Activated CD4-positive, alpha-beta T cell treated with anti-CD3 and anti-CD28 coated beads for 4 hours (primary cell): ENCODE measurements around the gene CHMP4B.

Experiments
- DNase-seq, 2 donors: peaks; one replicate each; pipeline ENCODE4 v3.0.0-alpha.2; 2020

Gene CHMP4B

GRCh38 chr20:33822423-33822822, 11.3 kb downstream of the CHMP4B start:
- no peak for DNase-seq

- no peak for DNase-seq
Measured at GRCh38 chr20:33822991-33823390, 11.8 kb downstream of the CHMP4B start.

DNA sequence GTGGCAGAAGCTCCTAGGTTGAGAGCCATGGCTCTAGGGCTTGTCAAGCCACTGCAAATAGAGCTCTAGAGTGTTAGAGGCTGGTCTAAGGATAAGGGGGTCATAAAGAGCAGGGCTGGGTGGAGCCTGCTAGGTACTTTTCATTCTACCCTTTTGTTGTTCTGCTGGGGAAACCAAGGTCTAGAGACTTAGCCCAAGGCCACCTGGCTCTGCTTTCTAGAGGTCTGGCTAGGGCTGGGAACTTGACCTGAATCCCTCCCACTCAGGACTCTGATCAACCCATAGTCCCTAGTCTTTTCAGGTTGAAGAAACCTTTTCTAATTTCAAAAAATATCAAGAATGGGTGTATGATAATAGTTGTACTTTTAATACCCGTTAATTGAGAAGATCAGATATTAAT, 13.7 kb downstream of the CHMP4B start:
- no peak for DNase-seq

DNA sequence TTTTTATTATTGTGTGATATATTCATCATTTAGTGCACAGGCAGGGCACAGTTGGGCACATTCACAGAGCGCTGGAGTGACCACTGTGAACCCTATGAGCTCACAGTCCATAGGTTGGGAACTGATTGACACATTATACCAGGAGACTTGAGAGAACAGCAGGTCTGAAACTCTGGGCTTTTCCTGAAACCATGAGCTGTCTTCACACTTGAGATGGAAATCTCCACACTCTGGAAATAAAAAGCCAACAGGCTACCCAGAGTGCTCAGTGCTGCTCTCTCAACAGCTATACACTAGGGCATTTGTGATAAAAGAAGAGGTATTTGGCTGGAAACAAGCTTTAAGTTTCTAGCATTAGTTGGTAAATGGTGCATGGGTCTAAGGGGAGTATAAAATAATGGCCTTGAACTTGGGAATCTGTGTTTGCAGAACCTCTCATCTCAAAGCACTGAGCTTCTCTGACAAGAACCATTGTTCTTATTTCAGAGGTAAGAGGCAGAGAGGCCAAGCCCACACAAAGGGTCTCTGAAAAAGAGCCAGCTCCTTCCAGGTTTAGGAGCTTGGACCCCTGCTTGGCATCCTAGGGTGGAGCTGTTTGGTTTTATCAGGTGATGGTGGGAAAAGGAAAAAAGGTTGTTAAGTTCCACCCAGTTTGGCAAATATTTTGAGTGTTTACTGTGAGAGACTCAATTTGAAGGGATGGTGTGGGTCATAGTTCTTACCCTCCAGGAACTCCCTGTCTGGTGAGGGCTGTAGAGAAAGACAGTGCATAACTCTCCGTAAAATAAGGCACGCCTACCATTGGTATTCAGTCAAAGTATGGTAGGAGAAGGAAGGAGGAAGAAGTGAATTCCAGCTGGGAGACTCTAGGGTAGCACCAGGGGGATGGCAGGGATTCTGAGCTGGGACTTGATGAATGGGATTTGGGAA, 14.5 kb downstream of the CHMP4B start:
- no peak for DNase-seq

DNA sequence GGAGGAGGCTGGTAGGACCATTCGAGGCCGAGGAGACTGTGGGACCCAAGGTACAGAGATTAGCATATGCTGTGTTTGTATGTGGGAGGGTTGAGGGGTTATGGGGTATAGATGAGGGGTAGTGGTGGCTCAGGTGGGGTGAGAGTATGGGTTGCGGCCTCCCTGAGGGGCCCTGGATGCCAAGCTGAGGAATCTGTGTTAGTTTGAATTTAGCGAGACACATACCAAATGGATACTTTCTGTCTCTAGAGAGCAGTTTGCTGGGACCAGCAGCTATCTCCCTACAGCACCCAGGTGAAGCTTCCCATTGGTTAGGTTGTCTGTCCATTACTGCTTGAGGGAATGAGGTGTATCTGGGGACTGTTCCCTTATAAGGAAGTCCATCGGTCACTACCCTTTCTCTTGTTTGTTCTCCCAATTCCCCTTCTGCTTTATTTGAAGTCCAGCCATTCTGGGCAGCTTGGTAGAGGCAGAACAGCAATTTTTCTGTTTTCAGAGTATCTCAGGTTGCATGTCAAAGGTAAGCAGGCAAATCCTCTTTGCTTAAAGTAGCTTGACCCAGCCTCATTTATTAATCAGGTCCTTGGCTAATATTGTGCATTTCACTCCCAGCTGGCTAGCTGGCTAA, 15.2 kb downstream of the CHMP4B start:
- no peak for DNase-seq

DNA sequence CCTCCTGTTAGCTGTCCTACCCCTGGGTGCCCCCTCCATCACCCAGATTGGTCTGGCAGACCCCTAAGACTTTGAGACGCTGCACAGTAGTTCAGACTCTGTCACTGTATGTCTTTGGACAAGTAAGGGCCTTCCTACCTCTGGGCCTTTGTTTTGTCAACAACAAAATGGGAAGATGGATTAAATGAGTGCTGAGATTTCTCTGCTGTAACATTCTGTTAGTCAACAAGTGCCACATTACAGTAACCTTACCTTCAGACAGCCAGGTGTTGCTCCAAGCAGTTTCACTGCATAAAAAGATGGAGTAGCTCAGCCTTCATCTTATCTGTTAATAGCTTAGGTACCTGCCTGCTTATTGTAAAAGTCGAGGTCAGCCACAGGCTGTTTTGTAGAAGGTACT, 16.0 kb downstream of the CHMP4B start:
- no peak for DNase-seq

GRCh38 chr20:33827634-33828325, 16.6 kb downstream of the CHMP4B start:
- DNase-seq: no peak

DNA sequence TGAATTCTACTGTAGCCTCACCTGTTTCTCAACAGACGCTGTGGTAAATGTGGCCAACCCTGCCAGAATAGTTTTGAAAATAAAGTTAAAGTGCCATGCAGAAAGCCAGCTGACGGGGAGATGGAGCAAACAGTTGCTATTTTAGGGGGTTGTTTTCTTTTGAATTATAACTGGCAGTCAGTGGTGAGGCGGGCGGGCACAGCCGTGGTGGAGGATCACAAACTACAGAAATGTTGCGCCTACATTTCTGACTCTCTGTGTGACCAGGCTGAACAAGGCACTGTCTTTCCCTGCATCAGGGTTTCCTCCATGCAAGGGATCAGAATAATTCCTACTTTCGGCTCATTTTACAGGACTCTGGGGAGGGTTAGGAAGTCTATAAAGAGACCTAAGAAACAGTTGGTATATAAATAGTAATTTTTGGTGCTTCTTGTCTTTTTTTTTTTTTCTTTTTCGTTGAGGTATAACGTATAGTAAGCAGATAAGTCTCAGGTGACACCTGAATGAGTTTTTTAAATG, 17.2 kb downstream of the CHMP4B start:
- no peak for DNase-seq

- DNase-seq: no peak
Measured at GRCh38 chr20:33828967-33829560, 17.9 kb downstream of the CHMP4B start.

GRCh38 chr20:33829636-33830035, 18.5 kb downstream of the CHMP4B start:
- DNase-seq: no peak

DNA sequence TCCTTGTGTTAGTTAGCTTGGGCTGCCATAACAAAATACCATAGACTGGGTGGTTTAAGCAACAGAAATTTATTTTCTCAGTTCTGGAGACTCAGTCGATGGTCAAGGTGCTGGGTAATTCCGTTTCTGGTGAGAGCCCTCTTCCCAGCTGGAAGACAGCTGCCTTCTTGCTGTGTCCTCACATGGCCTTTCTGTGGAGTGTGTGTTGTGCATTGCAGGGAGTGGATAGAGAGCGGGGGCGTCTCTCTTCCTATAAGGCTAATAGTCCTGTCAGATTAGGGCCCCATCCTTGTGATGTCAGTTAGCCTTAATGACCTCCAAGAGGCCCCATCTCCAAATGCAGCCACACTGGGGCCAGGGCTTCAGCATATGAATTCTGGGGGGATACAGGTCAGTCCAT, 19.2 kb downstream of the CHMP4B start:
- no peak for DNase-seq

DNA sequence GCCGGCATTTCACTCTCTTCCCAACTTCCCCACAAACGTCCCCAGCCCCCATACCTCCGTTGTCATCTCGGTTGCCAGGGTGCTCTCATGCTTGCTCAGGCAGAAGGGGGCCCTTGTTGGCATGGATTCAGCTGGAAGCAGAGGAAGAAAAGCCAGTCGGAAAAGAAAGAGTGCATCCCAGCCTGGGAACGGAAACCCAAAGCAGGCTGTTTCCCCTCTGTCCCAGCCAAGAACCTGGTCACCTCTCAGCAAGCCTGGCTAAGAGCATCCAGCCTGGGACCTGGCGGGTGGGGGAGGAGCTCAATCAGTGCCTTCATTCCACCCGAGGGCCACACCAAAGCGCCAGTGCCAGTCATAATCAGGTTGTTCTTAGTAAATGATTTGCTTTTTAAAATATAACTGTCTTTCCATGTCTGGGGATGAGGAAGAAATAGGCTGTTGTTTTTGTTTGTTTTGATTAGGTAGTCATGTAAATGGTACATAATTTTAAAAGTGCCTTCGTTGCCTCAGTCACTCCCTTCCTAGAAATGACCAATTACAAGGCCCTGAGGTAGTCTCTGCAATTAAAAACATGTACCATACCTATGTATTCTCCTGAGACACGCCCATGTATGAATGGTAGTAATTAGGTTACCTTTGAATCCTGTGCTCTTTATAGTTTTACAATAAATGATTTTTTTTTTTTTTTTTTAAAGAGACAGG, 21.1 kb downstream of the CHMP4B start:
- DNase-seq: no peak

DNA sequence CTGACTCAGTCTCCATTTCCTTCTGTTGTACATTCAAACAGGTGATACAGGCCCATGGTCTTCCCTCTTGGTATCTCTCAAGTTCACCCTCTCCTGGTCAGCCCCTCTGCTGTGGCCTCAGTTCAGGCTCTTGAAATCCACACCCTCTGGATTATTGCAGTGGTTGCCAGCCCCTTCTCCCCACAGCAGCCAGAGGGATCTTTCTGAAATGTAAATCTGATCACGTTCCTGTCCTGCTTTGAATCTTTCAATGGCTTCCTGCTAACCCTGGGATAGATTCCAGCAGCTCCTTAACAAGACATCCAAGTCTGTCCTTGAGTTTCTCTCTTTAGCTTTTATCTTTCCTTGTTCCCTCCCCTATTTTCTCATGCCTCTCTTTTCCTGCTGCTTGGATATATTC, 22.2 kb downstream of the CHMP4B start:
- DNase-seq: no peak

DNA sequence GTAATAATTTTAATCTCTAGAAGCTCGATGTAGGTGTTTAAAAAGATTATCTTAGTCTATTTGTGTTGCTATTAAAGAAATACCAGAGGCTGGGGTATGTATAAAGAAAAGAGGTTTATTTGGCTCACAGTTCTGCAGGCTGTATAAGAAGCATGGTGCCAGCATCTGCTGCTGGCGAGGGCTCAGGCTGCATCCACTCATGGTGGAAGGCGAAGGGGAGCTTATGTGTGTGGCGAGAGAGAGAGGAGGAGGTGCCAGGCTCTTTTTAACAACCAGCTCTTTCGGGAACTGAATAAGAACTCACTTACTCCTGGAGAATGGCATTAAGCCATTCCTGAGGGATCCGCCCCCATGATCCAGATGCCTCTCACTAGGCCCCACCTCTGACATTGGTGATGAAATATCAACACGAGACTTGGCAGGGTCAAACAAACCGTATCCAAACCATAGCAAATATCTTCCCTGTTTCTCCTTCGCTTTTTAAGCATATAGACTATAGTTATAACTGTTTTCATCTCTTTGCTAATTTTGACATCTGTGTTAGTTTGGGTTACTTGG, 24.5 kb downstream of the CHMP4B start:
- DNase-seq: no peak

- DNase-seq: no peak
Measured at GRCh38 chr20:33836277-33836676, 25.1 kb downstream of the CHMP4B start.

DNA sequence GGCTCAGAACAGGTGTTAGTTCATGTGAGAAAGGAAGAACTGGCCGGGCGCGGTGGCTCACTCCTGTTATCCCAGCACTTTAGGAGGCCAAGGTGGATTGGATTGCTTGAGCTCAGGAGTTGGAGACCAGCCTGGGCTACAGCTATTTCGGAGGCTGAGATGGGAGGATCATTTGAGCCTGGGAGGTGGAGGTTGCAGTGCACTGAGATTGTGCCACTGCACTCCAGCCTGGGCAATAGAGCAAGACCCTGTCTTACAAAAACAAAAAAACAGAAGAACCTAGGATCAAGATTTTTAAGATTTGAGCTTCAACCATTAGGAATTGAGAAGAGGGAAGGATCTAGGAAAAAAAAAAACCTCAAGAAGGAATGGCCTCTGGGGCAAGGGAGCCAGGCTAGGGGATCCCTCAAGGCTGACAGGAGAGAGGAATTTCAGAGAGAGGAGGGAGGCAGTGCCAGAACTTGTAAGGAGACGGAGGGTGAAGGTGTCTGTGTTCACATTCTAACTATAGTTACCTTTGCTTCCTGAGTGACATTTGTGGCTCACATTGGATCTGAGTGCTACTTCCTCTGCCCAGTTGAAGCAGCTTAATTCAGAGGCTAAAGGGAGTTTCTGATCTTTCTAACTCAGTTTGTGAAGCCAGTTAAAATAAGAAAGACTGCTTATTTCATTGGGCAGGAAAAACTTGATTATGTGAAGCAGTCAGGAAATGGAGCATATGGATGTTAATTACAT, 26.1 kb downstream of the CHMP4B start:
- no peak for DNase-seq

DNA sequence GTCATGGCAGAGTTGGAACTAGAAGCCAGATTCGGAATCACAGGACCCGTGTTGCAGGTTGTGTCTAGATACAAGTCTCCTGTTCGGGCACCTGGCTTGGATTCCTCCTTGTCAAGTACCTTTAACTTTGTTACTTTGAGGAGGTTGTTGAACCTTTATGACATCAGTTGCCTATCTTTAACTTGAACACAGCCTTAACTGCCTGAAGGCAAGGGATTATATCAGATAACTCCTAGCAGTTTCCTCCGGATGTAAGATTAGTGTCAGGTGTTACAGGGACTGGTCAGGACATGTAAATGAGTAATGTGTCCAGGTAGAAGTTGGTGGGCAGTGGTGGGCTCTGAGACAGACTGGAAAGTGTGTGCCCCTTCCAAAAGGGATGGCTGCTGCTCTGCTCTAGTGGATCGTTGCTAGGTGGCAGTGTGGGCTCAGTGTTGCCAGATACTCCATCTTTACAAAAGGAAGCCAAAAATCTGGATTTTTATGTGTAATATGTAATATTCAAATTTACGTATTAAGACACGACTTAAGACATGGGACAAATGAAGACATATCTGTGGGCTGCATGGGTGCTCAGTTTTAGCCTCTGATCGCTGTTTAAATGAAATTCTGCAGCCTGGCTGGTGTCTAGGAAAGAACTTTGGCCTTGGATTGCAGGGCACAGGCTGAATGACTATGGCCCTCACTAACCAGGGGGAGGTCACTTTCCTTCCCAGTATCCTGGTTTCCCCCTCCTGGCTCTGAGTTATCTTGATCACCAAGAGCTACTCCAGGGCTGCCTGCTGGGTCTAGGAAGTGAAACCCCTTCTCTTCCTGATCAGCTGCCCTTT, 27.1 kb downstream of the CHMP4B start:
- no peak for DNase-seq

DNA sequence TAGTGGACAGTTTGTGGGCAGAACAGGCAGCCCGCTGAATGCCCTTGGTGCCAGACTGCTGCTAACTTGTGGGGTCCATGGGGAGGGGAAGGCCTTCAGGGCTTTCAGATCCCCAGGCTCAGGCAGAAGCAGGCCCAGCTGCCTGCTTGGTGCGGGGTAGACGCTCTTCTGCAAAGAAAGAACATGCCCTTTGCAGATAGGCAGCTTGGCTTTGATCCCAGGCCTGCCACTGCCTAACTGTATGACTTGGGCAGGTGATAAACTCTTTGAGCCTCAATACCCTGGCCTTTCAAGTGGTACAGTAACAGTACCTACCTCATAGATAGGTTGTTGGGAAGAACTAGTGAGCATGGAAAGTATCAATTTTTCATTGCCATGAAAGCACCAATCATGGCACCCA, 28.4 kb downstream of the CHMP4B start:
- no peak for DNase-seq

- no peak for DNase-seq
Measured at GRCh38 chr20:33840160-33840559, 29.0 kb downstream of the CHMP4B start.

DNA sequence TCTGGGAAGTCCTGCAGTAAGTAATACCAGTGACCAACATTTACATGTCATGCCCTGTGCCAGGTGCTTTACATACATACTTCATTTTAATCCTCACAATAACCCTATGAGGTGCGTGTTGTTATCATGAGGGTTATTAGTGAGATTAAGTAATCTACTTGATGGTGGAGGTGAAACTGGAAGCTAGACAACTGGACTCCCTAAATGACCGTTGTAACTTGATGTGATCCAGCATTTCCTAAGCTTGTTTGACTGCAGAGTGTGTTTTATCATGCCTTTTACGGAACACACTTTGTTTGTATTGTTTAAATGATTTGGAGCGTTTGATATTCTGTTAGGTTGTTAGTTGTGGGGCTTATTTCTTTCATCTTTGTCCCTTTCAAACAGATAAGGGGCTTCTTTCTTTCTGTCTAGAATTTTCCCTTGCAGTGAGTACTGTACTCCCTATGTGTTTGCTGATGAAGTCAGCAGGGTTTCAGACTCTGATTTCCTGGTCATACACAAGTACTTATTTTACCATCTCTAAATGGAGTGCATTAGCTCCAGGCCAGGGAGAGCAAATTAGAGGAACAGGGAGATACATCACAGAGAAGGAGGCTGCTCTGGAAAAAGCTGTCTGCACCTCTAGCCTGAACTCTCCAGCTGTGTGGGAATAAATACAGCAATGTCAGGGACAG, 29.7 kb downstream of the CHMP4B start:
- DNase-seq: no peak
